ENCODE data around the gene FAM168A. TPM values are rescaled to one million over a fixed set of nuclear protein-coding genes. Genes with fewer than 3 reads are reported as not detected.

Gene FAM168A
- polyA plus RNA-seq, 1 donor, result 22.9 TPM

GRCh38 chr11:73521621-73522020, 76.3 kb downstream of the FAM168A start:
- Histone ChIP-seq H3K9me3 (ENCODE audit: control insufficient read depth, low read depth, low read length) (no peaks in the 10 kb centered on the region), H3K4me3 (ENCODE audit: low read length) (no peak overlapping the region), H3K27me3 (ENCODE audit: control insufficient read depth, insufficient read depth, low read length) (no peaks in the 10 kb centered on the region), H3K27ac (ENCODE audit: low read length) (no peak overlapping the region), H3K4me1 (ENCODE audit: control insufficient read depth, insufficient read depth, low read length) (no peaks in the 10 kb centered on the region), H3K36me3 (ENCODE audit: control insufficient read depth, insufficient read depth, low read length) (no peaks in the 10 kb centered on the region)
- WGBS (ENCODE audit: insufficient coverage, low lambda C conversion rate), result no CpG with 5 or more reads among the region's 1 CpG
- no peak for DNase-seq

GRCh38 chr11:73520353-73521061, 77.4 kb downstream of the FAM168A start:
- Histone ChIP-seq H3K4me1 (ENCODE audit: control insufficient read depth, insufficient read depth, low read length) (no peaks in the 10 kb centered on the region), H3K27me3 (ENCODE audit: control insufficient read depth, insufficient read depth, low read length) (no peaks in the 10 kb centered on the region), H3K4me3 (ENCODE audit: low read length) (no peak overlapping the region), H3K36me3 (ENCODE audit: control insufficient read depth, insufficient read depth, low read length) (no peaks in the 10 kb centered on the region), H3K27ac (ENCODE audit: low read length) (no peak overlapping the region), H3K9me3 (ENCODE audit: control insufficient read depth, low read depth, low read length) (no peaks in the 10 kb centered on the region)
- WGBS (ENCODE audit: insufficient coverage, low lambda C conversion rate), result no CpG with 5 or more reads among the region's 2 CpGs
- no peak for DNase-seq

- Histone ChIP-seq H3K27me3 (ENCODE audit: control insufficient read depth, insufficient read depth, low read length) (no peaks in the 10 kb centered on the region), H3K27ac (ENCODE audit: low read length) (no peak overlapping the region), H3K4me1 (ENCODE audit: control insufficient read depth, insufficient read depth, low read length) (no peaks in the 10 kb centered on the region), H3K9me3 (ENCODE audit: control insufficient read depth, low read depth, low read length) (no peaks in the 10 kb centered on the region), H3K4me3 (ENCODE audit: low read length) (no peak overlapping the region), H3K36me3 (ENCODE audit: control insufficient read depth, insufficient read depth, low read length) (no peaks in the 10 kb centered on the region)
- DNase-seq, result no peak
Measured at GRCh38 chr11:73519266-73519665, 78.6 kb downstream of the FAM168A start.

GRCh38 chr11:73518195-73518594, 79.7 kb downstream of the FAM168A start:
- Histone ChIP-seq H3K27ac (ENCODE audit: low read length) (no peak overlapping the region), H3K4me3 (ENCODE audit: low read length) (no peak overlapping the region), H3K27me3 (ENCODE audit: control insufficient read depth, insufficient read depth, low read length) (no peaks in the 10 kb centered on the region), H3K9me3 (ENCODE audit: control insufficient read depth, low read depth, low read length) (no peaks in the 10 kb centered on the region), H3K4me1 (ENCODE audit: control insufficient read depth, insufficient read depth, low read length) (no peaks in the 10 kb centered on the region), H3K36me3 (ENCODE audit: control insufficient read depth, insufficient read depth, low read length) (no peaks in the 10 kb centered on the region)
- no peak for DNase-seq
- WGBS (ENCODE audit: insufficient coverage, low lambda C conversion rate), result no CpG with 5 or more reads among the region's 1 CpG

GRCh38 chr11:73516080-73516479, 81.8 kb downstream of the FAM168A start:
- no peaks in the 10 kb centered on the region for H3K36me3 ChIP-seq (ENCODE audit: control insufficient read depth, insufficient read depth, low read length)
- H3K4me1 ChIP-seq (ENCODE audit: control insufficient read depth, insufficient read depth, low read length), result no peaks in the 10 kb centered on the region
- no peak for DNase-seq
- no peaks in the 10 kb centered on the region for H3K27me3 ChIP-seq (ENCODE audit: control insufficient read depth, insufficient read depth, low read length)
- H3K4me3 ChIP-seq (ENCODE audit: low read length), result no peak overlapping the region
- no peaks in the 10 kb centered on the region for H3K9me3 ChIP-seq (ENCODE audit: control insufficient read depth, low read depth, low read length)
- H3K27ac ChIP-seq (ENCODE audit: low read length), result no peak overlapping the region

- Histone ChIP-seq H3K4me1 (ENCODE audit: control insufficient read depth, insufficient read depth, low read length) (no peaks in the 10 kb centered on the region), H3K27ac (ENCODE audit: low read length) (no peak overlapping the region), H3K4me3 (ENCODE audit: low read length) (no peak overlapping the region), H3K27me3 (ENCODE audit: control insufficient read depth, insufficient read depth, low read length) (no peaks in the 10 kb centered on the region), H3K36me3 (ENCODE audit: control insufficient read depth, insufficient read depth, low read length) (no peaks in the 10 kb centered on the region), H3K9me3 (ENCODE audit: control insufficient read depth, low read depth, low read length) (no peaks in the 10 kb centered on the region)
- WGBS (ENCODE audit: insufficient coverage, low lambda C conversion rate), result no CpG with 5 or more reads among the region's 2 CpGs
- DNase-seq, result no peak
Measured at GRCh38 chr11:73513707-73514106, 84.2 kb downstream of the FAM168A start.

GRCh38 chr11:73510877-73511276, 87.0 kb downstream of the FAM168A start:
- H3K4me1 ChIP-seq (ENCODE audit: control insufficient read depth, insufficient read depth, low read length), result no peaks in the 10 kb centered on the region
- 80% methylated on average over 1 of the region's 4 CpGs for WGBS (ENCODE audit: insufficient coverage, low lambda C conversion rate)
- no peak overlapping the region for H3K4me3 ChIP-seq (ENCODE audit: low read length)
- no peaks in the 10 kb centered on the region for H3K36me3 ChIP-seq (ENCODE audit: control insufficient read depth, insufficient read depth, low read length)
- no peak overlapping the region for H3K27ac ChIP-seq (ENCODE audit: low read length)
- no peaks in the 10 kb centered on the region for H3K27me3 ChIP-seq (ENCODE audit: control insufficient read depth, insufficient read depth, low read length)
- DNase-seq, result no peak
- H3K9me3 ChIP-seq (ENCODE audit: control insufficient read depth, low read depth, low read length), result no peaks in the 10 kb centered on the region

- no peak for DNase-seq
- no peaks in the 10 kb centered on the region for H3K4me1 ChIP-seq (ENCODE audit: control insufficient read depth, insufficient read depth, low read length)
- H3K27ac ChIP-seq (ENCODE audit: low read length), result no peak overlapping the region
- H3K9me3 ChIP-seq (ENCODE audit: control insufficient read depth, low read depth, low read length), result no peaks in the 10 kb centered on the region
- no peaks in the 10 kb centered on the region for H3K36me3 ChIP-seq (ENCODE audit: control insufficient read depth, insufficient read depth, low read length)
- no peaks in the 10 kb centered on the region for H3K27me3 ChIP-seq (ENCODE audit: control insufficient read depth, insufficient read depth, low read length)
- no peak overlapping the region for H3K4me3 ChIP-seq (ENCODE audit: low read length)
- WGBS (ENCODE audit: insufficient coverage, low lambda C conversion rate), result 51% methylated on average over 2 of the region's 4 CpGs
Measured at GRCh38 chr11:73510106-73510505, 87.8 kb downstream of the FAM168A start.

- no peaks in the 10 kb centered on the region for H3K4me1 ChIP-seq (ENCODE audit: control insufficient read depth, insufficient read depth, low read length)
- no peaks in the 10 kb centered on the region for H3K27me3 ChIP-seq (ENCODE audit: control insufficient read depth, insufficient read depth, low read length)
- H3K9me3 ChIP-seq (ENCODE audit: control insufficient read depth, low read depth, low read length), result no peaks in the 10 kb centered on the region
- H3K36me3 ChIP-seq (ENCODE audit: control insufficient read depth, insufficient read depth, low read length), result no peaks in the 10 kb centered on the region
- H3K27ac ChIP-seq (ENCODE audit: low read length), result no peak overlapping the region
- H3K4me3 ChIP-seq (ENCODE audit: low read length), result no peak overlapping the region
- no peak for DNase-seq
- no CpG with 5 or more reads among the region's 1 CpG for WGBS (ENCODE audit: insufficient coverage, low lambda C conversion rate)
Measured at GRCh38 chr11:73509188-73509587, 88.7 kb downstream of the FAM168A start.

GRCh38 chr11:73508243-73509176, 89.4 kb downstream of the FAM168A start:
- Histone ChIP-seq H3K4me1 (ENCODE audit: control insufficient read depth, insufficient read depth, low read length) (no peaks in the 10 kb centered on the region), H3K4me3 (ENCODE audit: low read length) (no peak overlapping the region), H3K27ac (ENCODE audit: low read length) (no peak overlapping the region), H3K9me3 (ENCODE audit: control insufficient read depth, low read depth, low read length) (peaks cover 3% of the 10 kb centered on the region), H3K36me3 (ENCODE audit: control insufficient read depth, insufficient read depth, low read length) (no peaks in the 10 kb centered on the region), H3K27me3 (ENCODE audit: control insufficient read depth, insufficient read depth, low read length) (no peaks in the 10 kb centered on the region)
- no peak for DNase-seq
- 100% methylated on average over 1 of the region's 10 CpGs for WGBS (ENCODE audit: insufficient coverage, low lambda C conversion rate)

All from large intestine (tissue), 3 donors.